T-cell (primary cell): Measurements from ENCODE around the gene TENT4B. TPM values are rescaled to one million over a fixed set of nuclear protein-coding genes. Genes with fewer than 3 reads are reported as not detected.

Experiments used
- ATAC-seq, 4 experiments: fragments of 200-7000 bp in 3 of 4; fragments of 150-1000 bp in 1 of 4; cut with Tn5 transposase; replicated peaks in 1 of 4; 1 replicate in 3 of 4; 2 replicates in 1 of 4; pipeline ENCODE4 v1.10.0; 2021; ENCODE audit warnings: moderate library complexity in 3 of 4, mild to moderate bottlenecking in 2 of 4, moderate number of reproducible peaks in 1 of 4
- CTCF ChIA-PET, 2 donors: fragments of 300-600 bp; sonication (Branson Sonifier 250); formaldehyde crosslinking; loops; one replicate each; lab custom pipeline; 2022; ENCODE audit warnings: antibody characterized with exemption in 2 of 2; lab: Charles Lee
- POLR2A ChIA-PET, 2 donors: fragments of 300-600 bp; sonication (Branson Sonifier 250); formaldehyde crosslinking; loops; one replicate each; lab custom pipeline; 2022; ENCODE audit warnings: antibody characterized with exemption in 2 of 2; lab: Charles Lee
- DNase-seq, 35 experiments: peaks; one replicate each; pipeline versions ENCODE4 v3.0.0 to v3.0.0-alpha.2; 2013 to 2023
- H3K27ac ChIP-seq: one replicate; pipeline ENCODE4 v1.5.1; 2013; ENCODE audit warnings: low read length
- H3K27me3 ChIP-seq, 2 experiments: replicated peaks in 1 of 2; 1 replicate in 1 of 2; 2 replicates in 1 of 2; pipeline versions ENCODE4 v1.6.1 to v1.7.0; 2013; ENCODE audit warnings: low read length in 1 of 2, mixed read lengths in 1 of 2; ENCODE audit not compliant: control insufficient read depth in 2 of 2, insufficient read depth in 2 of 2; ENCODE audit errors: extremely low read depth in 1 of 2
- H3K36me3 ChIP-seq, 2 donors: 1 replicate in 1 of 2; 2 replicates in 1 of 2; pipeline versions ENCODE4 v1.6.1 to v1.7.0; 2013; ENCODE audit warnings: low read length in 1 of 2; ENCODE audit not compliant: control insufficient read depth in 2 of 2, insufficient read depth in 1 of 2; ENCODE audit errors: extremely low read depth in 1 of 2
- H3K4me1 ChIP-seq, 2 experiments: 1 replicate in 1 of 2; 2 replicates in 1 of 2; pipeline versions ENCODE4 v1.6.1 to v1.7.0; 2013; ENCODE audit warnings: low read length in 2 of 2, mixed read lengths in 1 of 2; ENCODE audit not compliant: insufficient read depth in 2 of 2, control insufficient read depth in 1 of 2; ENCODE audit errors: extremely low read depth in 1 of 2
- H3K4me3 ChIP-seq, 2 donors: 1 replicate in 1 of 2; 2 replicates in 1 of 2; pipeline versions ENCODE4 v1.5.1 to v1.7.0; 2013; ENCODE audit warnings: mild to moderate bottlenecking in 2 of 2, low read length in 1 of 2, moderate library complexity in 1 of 2; ENCODE audit not compliant: control insufficient read depth in 1 of 2; ENCODE audit errors: extremely low read depth in 1 of 2
- H3K9me3 ChIP-seq: 2 replicates; pipeline ENCODE4 v1.7.0; 2013
- H3K27ac Mint-ChIP-seq, 2 donors: one replicate each; pipeline ENCODE4 v1.8.0; 2020 to 2021; ENCODE audit warnings: mild to moderate bottlenecking in 2 of 2, mixed read lengths in 2 of 2
- H3K27me3 Mint-ChIP-seq, 2 donors: one replicate each; pipeline ENCODE4 v1.8.0; 2021 to 2022; ENCODE audit warnings: mixed read lengths in 2 of 2
- H3K36me3 Mint-ChIP-seq: one replicate; pipeline ENCODE4 v1.8.0; 2021; ENCODE audit warnings: mixed read lengths
- H3K4me1 Mint-ChIP-seq, 3 donors: one replicate each; pipeline ENCODE4 v1.8.0; 2020 to 2022; ENCODE audit warnings: mixed read lengths in 3 of 3, mild to moderate bottlenecking in 1 of 3
- H3K4me3 Mint-ChIP-seq, 3 donors: one replicate each; pipeline ENCODE4 v1.8.0; 2020 to 2022; ENCODE audit warnings: mild to moderate bottlenecking in 3 of 3, mixed read lengths in 3 of 3, moderate library complexity in 3 of 3
- H3K9me3 Mint-ChIP-seq, 3 donors: one replicate each; pipeline ENCODE4 v1.8.0; 2020 to 2022; ENCODE audit warnings: mixed read lengths in 3 of 3
- WGBS: methylation state at CpG from one replicate; pipeline ENCODE4 v1.1.5; 2013; ENCODE audit warnings: missing lambda C conversion rate; ENCODE audit not compliant: insufficient coverage; 5-methylcytosine and 5-hydroxymethylcytosine counted together
- total RNA-seq, 35 experiments: library from RNA in 6 of 35; stranded (reverse) in 6 of 35; fragments of 120-200 nt in 1 of 35; gene quantifications; one replicate each; pipeline versions ENCODE4 v1.2.1 to v1.2.4 and lab custom pipeline; 2013 to 2026

TENT4B gene
- total RNA-seq, 5 donors from 2014 or later (not counting 1 experiment from before 2014, with no cell fraction given) = 20.2 to 31.9 (median 20.9) TPM

- Histone ChIP-seq H3K27me3 (peaks cover 0 to 25% of the 10 kb centered on the region in 2 experiments), H3K4me3 (peak overlapping the region in 1 of 2 donors; percentile 72), H3K4me1 (peaks cover 3 to 22% of the 10 kb centered on the region in 2 experiments), H3K27ac (no peak overlapping the region), H3K9me3 (no peaks in the 10 kb centered on the region), H3K36me3 (no peaks in the 10 kb centered on the region)
- Mint-ChIP-seq H3K4me3 (peak overlapping the region; percentile 66 to 79 (median 76)), H3K27me3 (no peaks in the 10 kb centered on the region), H3K4me1 (peaks cover 7 to 14% (median 9%) of the 10 kb centered on the region in 3 donors), H3K36me3 (no peaks in the 10 kb centered on the region), H3K9me3 (no peaks in the 10 kb centered on the region), H3K27ac (peak overlapping the region in 1 of 2 donors; percentile 39)
- ATAC-seq (peak in 2 of 4 experiments; percentile 3 to 5), DNase-seq (no peak)
- ChIA-PET POLR2A (no interaction called here), CTCF (interaction anchor here in 1 of 2 donors (0.9 kb wide), 1 partner anchor 82 kb away, joined by 5 read pairs; no protein-coding TSS in a partner anchor)
- 88% methylated on average over 22 of the region's 33 CpGs for WGBS
Observed at GRCh38 chr16:50244504-50245416, 91.7 kb downstream of the TENT4B start.

DNA sequence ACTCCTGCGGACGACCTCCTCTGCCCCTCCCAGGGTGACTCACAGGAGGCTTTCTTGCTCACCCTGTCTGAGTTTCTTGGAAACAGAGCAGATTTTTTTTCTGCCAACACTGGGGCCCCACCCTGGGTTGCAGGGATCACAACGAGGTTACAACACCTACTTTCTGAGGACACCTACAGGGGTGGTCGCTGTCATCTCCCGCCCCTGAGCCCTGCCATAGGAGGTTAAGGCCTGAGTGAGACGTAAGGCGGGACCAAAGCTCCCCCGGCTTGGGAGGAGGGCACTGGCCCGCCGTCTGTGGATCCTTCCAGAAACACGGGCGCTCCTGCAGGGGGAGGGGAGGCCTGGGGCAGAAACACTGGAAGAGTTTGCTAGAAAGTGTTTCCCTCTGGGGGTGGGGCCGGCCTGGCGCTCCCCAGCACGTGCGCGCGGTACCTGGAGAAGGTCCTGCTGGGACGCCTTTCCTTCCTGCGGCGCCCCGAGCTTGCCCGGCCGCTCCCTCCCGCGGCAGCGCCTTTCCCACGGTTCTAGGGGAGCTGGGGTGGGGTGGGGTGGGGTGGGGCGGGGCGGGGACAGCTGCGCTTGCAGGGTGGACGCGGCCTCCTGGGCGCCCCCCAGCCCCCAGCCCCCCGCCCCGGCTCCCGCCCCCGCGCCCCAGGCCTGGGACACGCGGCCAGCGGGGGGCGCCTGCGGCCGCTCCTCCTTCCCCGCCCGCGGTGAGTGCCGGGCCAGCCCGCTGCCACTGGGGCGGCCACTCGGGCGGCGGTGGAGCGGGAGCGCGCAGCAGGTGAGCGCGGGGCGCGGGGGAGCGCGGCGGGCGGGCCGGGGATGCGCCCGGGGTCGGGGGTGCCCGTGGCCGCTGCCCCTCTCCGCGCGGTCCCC lies 92.6 kb downstream of the TENT4B start:
- DNase-seq = peak in 8 of 35 experiments; percentile 16 to 61 (median 50)
- no peaks in the 10 kb centered on the region for H3K27me3 Mint-ChIP-seq
- H3K4me3 Mint-ChIP-seq = peak overlapping the region; percentile 66 to 79 (median 77)
- under 1% methylated on average over 42 of the region's 74 CpGs for WGBS
- ATAC-seq = peak; percentile 75 to 78 (median 78)
- peaks cover 0 to 25% of the 10 kb centered on the region in 2 experiments for H3K27me3 ChIP-seq
- H3K36me3 Mint-ChIP-seq = no peaks in the 10 kb centered on the region
- H3K27ac Mint-ChIP-seq = peak overlapping the region in 1 of 2 donors; percentile 39
- H3K4me3 ChIP-seq = peak overlapping the region; percentile 54 to 72
- H3K9me3 Mint-ChIP-seq = no peaks in the 10 kb centered on the region
- no peaks in the 10 kb centered on the region for H3K9me3 ChIP-seq
- ChIA-PET CTCF (interaction anchor here (0.6 to 0.9 kb wide), 3 partner anchors 20 to 297 kb away, joined by 3 to 5 read pairs (median 4); no protein-coding TSS in a partner anchor), POLR2A (no interaction called here)
- no peaks in the 10 kb centered on the region for H3K36me3 ChIP-seq
- peaks cover 7 to 14% (median 9%) of the 10 kb centered on the region in 3 donors for H3K4me1 Mint-ChIP-seq
- H3K27ac ChIP-seq = no peak overlapping the region
- H3K4me1 ChIP-seq = peaks cover 3 to 22% of the 10 kb centered on the region in 2 experiments

- H3K27ac Mint-ChIP-seq = no peak overlapping the region
- peak overlapping the region; percentile 69 to 77 (median 75) for H3K4me3 Mint-ChIP-seq
- H3K36me3 ChIP-seq = no peaks in the 10 kb centered on the region
- H3K4me1 ChIP-seq = peaks cover 3 to 22% of the 10 kb centered on the region in 2 experiments
- ChIA-PET CTCF (no interaction called here), POLR2A (no interaction called here)
- H3K27me3 ChIP-seq = peaks cover 0 to 25% of the 10 kb centered on the region in 2 experiments
- H3K4me3 ChIP-seq = peak overlapping the region; percentile 52 to 54
- H3K27me3 Mint-ChIP-seq = no peaks in the 10 kb centered on the region
- ATAC-seq = peak in 3 of 4 experiments; percentile 11 to 34 (median 17)
- DNase-seq = no peak
- H3K9me3 Mint-ChIP-seq = no peaks in the 10 kb centered on the region
- H3K36me3 Mint-ChIP-seq = no peaks in the 10 kb centered on the region
- WGBS = 35% methylated on average over 37 of the region's 46 CpGs
- peaks cover 7 to 14% (median 10%) of the 10 kb centered on the region in 3 donors for H3K4me1 Mint-ChIP-seq
- no peaks in the 10 kb centered on the region for H3K9me3 ChIP-seq
- no peak overlapping the region for H3K27ac ChIP-seq
Observed at GRCh38 chr16:50246299-50247122, 93.4 kb downstream of the TENT4B start.

- peaks cover 0 to 25% of the 10 kb centered on the region in 2 experiments for H3K27me3 ChIP-seq
- H3K36me3 ChIP-seq = no peaks in the 10 kb centered on the region
- Mint-ChIP-seq H3K27me3 (no peaks in the 10 kb centered on the region), H3K9me3 (no peaks in the 10 kb centered on the region), H3K27ac (no peak overlapping the region), H3K36me3 (no peaks in the 10 kb centered on the region), H3K4me1 (peaks cover 7 to 14% (median 10%) of the 10 kb centered on the region in 3 donors), H3K4me3 (peak overlapping the region; percentile 63 to 77 (median 64))
- H3K27ac ChIP-seq = no peak overlapping the region
- ChIA-PET POLR2A (no interaction called here), CTCF (no interaction called here)
- no peak for DNase-seq
- ATAC-seq = no peak
- peaks cover 3 to 22% of the 10 kb centered on the region in 2 experiments for H3K4me1 ChIP-seq
- no peak overlapping the region for H3K4me3 ChIP-seq
- no peaks in the 10 kb centered on the region for H3K9me3 ChIP-seq
- WGBS = 98% methylated on average over 6 of the region's 12 CpGs
Observed at GRCh38 chr16:50247123-50247905, 94.2 kb downstream of the TENT4B start.

DNA sequence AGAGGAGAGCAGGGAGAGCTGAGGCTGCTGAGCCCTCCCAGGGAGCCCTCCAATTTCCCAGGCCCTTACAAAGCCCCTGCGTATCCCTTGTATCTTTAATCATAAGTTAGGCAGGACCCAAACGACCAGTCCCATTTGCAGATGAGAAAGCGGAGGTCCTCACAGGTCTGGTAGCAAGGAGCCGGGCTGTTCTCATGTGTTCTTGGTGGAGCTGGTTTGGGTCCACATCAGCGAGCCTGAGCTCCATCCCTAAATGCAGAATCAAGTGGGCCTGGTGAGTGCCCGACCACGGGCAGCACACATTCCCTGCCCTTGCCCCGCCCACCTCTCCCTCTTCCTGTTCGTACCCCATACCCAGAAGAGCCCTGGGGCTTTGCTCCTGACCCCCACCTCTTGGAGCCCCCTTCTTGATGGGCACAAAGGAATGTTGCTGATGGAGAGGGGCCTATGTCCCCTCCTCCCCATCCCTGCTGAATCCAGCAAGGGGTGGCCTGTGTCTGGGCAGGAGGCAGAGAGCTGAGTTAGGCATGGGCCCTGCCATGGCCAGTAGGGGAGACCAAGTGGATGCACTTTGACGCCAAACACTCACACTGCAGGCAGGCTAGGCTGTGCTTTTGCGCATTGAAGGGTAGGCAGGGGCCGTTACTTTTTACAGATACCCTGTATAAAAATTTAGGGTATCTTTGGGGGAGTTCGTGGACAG lies 95.0 kb downstream of the TENT4B start:
- H3K9me3 Mint-ChIP-seq = no peaks in the 10 kb centered on the region
- no peaks in the 10 kb centered on the region for H3K27me3 Mint-ChIP-seq
- no peak for ATAC-seq
- Histone ChIP-seq H3K27me3 (peaks cover 0 to 26% of the 10 kb centered on the region in 2 experiments), H3K36me3 (no peaks in the 10 kb centered on the region), H3K4me1 (peaks cover 3 to 22% of the 10 kb centered on the region in 2 experiments), H3K27ac (no peak overlapping the region), H3K4me3 (no peak overlapping the region), H3K9me3 (no peaks in the 10 kb centered on the region)
- H3K36me3 Mint-ChIP-seq = no peaks in the 10 kb centered on the region
- peaks cover 7 to 14% (median 10%) of the 10 kb centered on the region in 3 donors for H3K4me1 Mint-ChIP-seq
- no peak for DNase-seq
- H3K4me3 Mint-ChIP-seq = peak overlapping the region in 1 of 3 donors; percentile 77
- no peak overlapping the region for H3K27ac Mint-ChIP-seq
- ChIA-PET POLR2A (no interaction called here), CTCF (no interaction called here)
- WGBS = 97% methylated on average over 7 of the region's 13 CpGs
